Type B pancreatic cell (in vitro differentiated cells): ENCODE results near the gene ALDH9A1. TPM values are rescaled to one million over a fixed set of nuclear protein-coding genes. Genes with fewer than 3 reads are reported as not detected.
"Not testable (repeated sequence)": the region's sequence is repeated elsewhere in the genome, so short reads cannot be mapped to it uniquely, and the experiment has no call there.

ENCODE experiments used
- DNase-seq: peaks from one replicate; pipeline ENCODE4 v3.0.0; 2021; ENCODE audit warnings: mixed read lengths; ENCODE audit not compliant: unreplicated experiment; ENCODE audit errors: extremely low spot score
- H3K27ac Mint-ChIP-seq: 2 replicates; pipeline ENCODE4 v1.8.0; 2021; ENCODE audit warnings: mild to moderate bottlenecking, mixed read lengths
- H3K27me3 Mint-ChIP-seq: 2 replicates; pipeline ENCODE4 v1.8.0; 2021; ENCODE audit warnings: mixed read lengths
- H3K36me3 Mint-ChIP-seq: 2 replicates; pipeline ENCODE4 v1.8.0; 2021; ENCODE audit warnings: mixed read lengths
- H3K4me1 Mint-ChIP-seq: one replicate; pipeline ENCODE4 v1.8.0; 2021; ENCODE audit warnings: mixed read lengths; ENCODE audit not compliant: unreplicated experiment
- H3K4me3 Mint-ChIP-seq: 2 replicates; pipeline ENCODE4 v1.8.0; 2021; ENCODE audit warnings: mild to moderate bottlenecking, mixed read lengths
- H3K9me3 Mint-ChIP-seq: 2 replicates; pipeline ENCODE4 v1.8.0; 2021; ENCODE audit warnings: mixed read lengths
- CTCF ChIP-seq: fragments of 200-600 bp; sonication (generic); conservative IDR thresholded peaks from 2 replicates; pipeline ENCODE4 v1.5.0; 2021; ENCODE audit warnings: antibody characterized with exemption, mild to moderate bottlenecking
- total RNA-seq: library from RNA; stranded (reverse); gene quantifications from 2 replicates; pipeline ENCODE4 v1.2.1, GENCODE V29; 2021; ENCODE audit warnings: low replicate concordance

The ALDH9A1 gene
- total RNA-seq, 1 donor from 2014 or later = 57.8 TPM

GRCh38 chr1:165662186-165662585 is 36.2 kb downstream of the ALDH9A1 start:
- peaks cover 19% of the 10 kb centered on the region for H3K36me3 Mint-ChIP-seq
- no peak for DNase-seq
- no peak for TF ChIP-seq CTCF
- H3K9me3 Mint-ChIP-seq = no peaks in the 10 kb centered on the region
- H3K4me1 Mint-ChIP-seq = peaks cover 8% of the 10 kb centered on the region
- no peak overlapping the region for H3K4me3 Mint-ChIP-seq
- no peaks in the 10 kb centered on the region for H3K27me3 Mint-ChIP-seq
- peak overlapping the region; percentile 40 for H3K27ac Mint-ChIP-seq

- no peak for TF ChIP-seq CTCF
- no peak for DNase-seq
- peaks cover 8% of the 10 kb centered on the region for H3K4me1 Mint-ChIP-seq
- no peak overlapping the region for H3K27ac Mint-ChIP-seq
- H3K9me3 Mint-ChIP-seq = no peaks in the 10 kb centered on the region
- H3K4me3 Mint-ChIP-seq = no peak overlapping the region
- H3K36me3 Mint-ChIP-seq = peaks cover 14% of the 10 kb centered on the region
- no peaks in the 10 kb centered on the region for H3K27me3 Mint-ChIP-seq
Measured at GRCh38 chr1:165661703-165662102, 36.7 kb downstream of the ALDH9A1 start.

GRCh38 chr1:165659581-165659895 is 38.8 kb downstream of the ALDH9A1 start:
- no peaks in the 10 kb centered on the region for H3K9me3 Mint-ChIP-seq
- no peaks in the 10 kb centered on the region for H3K27me3 Mint-ChIP-seq
- no peak for DNase-seq
- TF ChIP-seq CTCF = no peak
- peaks cover 8% of the 10 kb centered on the region for H3K4me1 Mint-ChIP-seq
- peaks cover 10% of the 10 kb centered on the region for H3K36me3 Mint-ChIP-seq
- no peak overlapping the region for H3K4me3 Mint-ChIP-seq
- H3K27ac Mint-ChIP-seq = no peak overlapping the region

- H3K4me3 Mint-ChIP-seq, H3K4me1 Mint-ChIP-seq, DNase-seq, H3K27me3 Mint-ChIP-seq, H3K27ac Mint-ChIP-seq, H3K9me3 Mint-ChIP-seq: not testable (repeated sequence)
- peaks cover 11% of the 10 kb centered on the region for H3K36me3 Mint-ChIP-seq
Measured at GRCh38 chr1:165658766-165659580, 39.4 kb downstream of the ALDH9A1 start.

GRCh38 chr1:165650981-165651625 is 47.3 kb downstream of the ALDH9A1 start:
- H3K4me1 Mint-ChIP-seq = no peaks in the 10 kb centered on the region
- H3K4me3 Mint-ChIP-seq = no peak overlapping the region
- no peak for TF ChIP-seq CTCF
- H3K27me3 Mint-ChIP-seq = no peaks in the 10 kb centered on the region
- no peaks in the 10 kb centered on the region for H3K9me3 Mint-ChIP-seq
- no peak overlapping the region for H3K27ac Mint-ChIP-seq
- DNase-seq = no peak
- H3K36me3 Mint-ChIP-seq = peaks cover 17% of the 10 kb centered on the region

GRCh38 chr1:165648919-165649572 is 49.3 kb downstream of the ALDH9A1 start:
- Mint-ChIP-seq H3K4me1 (no peaks in the 10 kb centered on the region), H3K9me3 (no peaks in the 10 kb centered on the region), H3K36me3 (peaks cover 14% of the 10 kb centered on the region), H3K4me3 (no peak overlapping the region), H3K27ac (no peak overlapping the region), H3K27me3 (no peaks in the 10 kb centered on the region)
- no peak for TF ChIP-seq CTCF
- DNase-seq = no peak
